Chondrocyte (in vitro differentiated cells): ENCODE results near the gene PHLDB3. TPM values are rescaled to one million over a fixed set of nuclear protein-coding genes. Genes with fewer than 3 reads are reported as not detected.
A peak's percentile ranks its signal among the peaks of the same experiment; 100 is the strongest.
"Not testable (repeated sequence)": the region's sequence is repeated elsewhere in the genome, so short reads cannot be mapped to it uniquely, and the experiment has no call there.

Experiments used
- DNase-seq: peaks from one replicate; pipeline ENCODE4 v3.0.0; 2021; ENCODE audit warnings: mixed read lengths, low spot score
- H3K27ac Mint-ChIP-seq: one replicate; pipeline ENCODE4 v1.8.0; 2021; ENCODE audit warnings: mild to moderate bottlenecking, moderate library complexity, mixed read lengths; ENCODE audit not compliant: unreplicated experiment
- H3K27me3 Mint-ChIP-seq: 2 replicates; pipeline ENCODE4 v1.8.0; 2021; ENCODE audit warnings: low read depth, mixed read lengths
- H3K36me3 Mint-ChIP-seq: 2 replicates; pipeline ENCODE4 v1.8.0; 2021; ENCODE audit warnings: low read depth, mixed read lengths
- H3K4me1 Mint-ChIP-seq: 2 replicates; pipeline ENCODE4 v1.8.0; 2021; ENCODE audit warnings: low read depth, mild to moderate bottlenecking, mixed read lengths
- H3K4me3 Mint-ChIP-seq: one replicate; pipeline ENCODE4 v1.8.0; 2021; ENCODE audit warnings: mild to moderate bottlenecking, moderate library complexity, mixed read lengths; ENCODE audit not compliant: unreplicated experiment
- H3K9me3 Mint-ChIP-seq: 2 replicates; pipeline ENCODE4 v1.8.0; 2021; ENCODE audit warnings: low read depth, mixed read lengths
- total RNA-seq: library from RNA; stranded (reverse); gene quantifications from 3 replicates; pipeline ENCODE4 v1.2.1, GENCODE V29; 2021
- TF ChIP-seq, protein P1 (sequence below): fragments of 200-600 bp; sonication (generic); IDR thresholded peaks from 2 replicates; pipeline ENCODE4 v1.5.0; 2021; ENCODE audit warnings: antibody characterized with exemption, mild to moderate bottlenecking, moderate library complexity

Gene PHLDB3
- total RNA-seq, 1 donor from 2014 or later, result 7.0 TPM

- Mint-ChIP-seq H3K9me3 (no peaks in the 10 kb centered on the region), H3K27ac (no peak overlapping the region), H3K4me3 (no peak overlapping the region), H3K36me3 (peaks cover 22% of the 10 kb centered on the region), H3K4me1 (no peaks in the 10 kb centered on the region), H3K27me3 (no peaks in the 10 kb centered on the region)
- TF ChIP-seq, protein P1, sequence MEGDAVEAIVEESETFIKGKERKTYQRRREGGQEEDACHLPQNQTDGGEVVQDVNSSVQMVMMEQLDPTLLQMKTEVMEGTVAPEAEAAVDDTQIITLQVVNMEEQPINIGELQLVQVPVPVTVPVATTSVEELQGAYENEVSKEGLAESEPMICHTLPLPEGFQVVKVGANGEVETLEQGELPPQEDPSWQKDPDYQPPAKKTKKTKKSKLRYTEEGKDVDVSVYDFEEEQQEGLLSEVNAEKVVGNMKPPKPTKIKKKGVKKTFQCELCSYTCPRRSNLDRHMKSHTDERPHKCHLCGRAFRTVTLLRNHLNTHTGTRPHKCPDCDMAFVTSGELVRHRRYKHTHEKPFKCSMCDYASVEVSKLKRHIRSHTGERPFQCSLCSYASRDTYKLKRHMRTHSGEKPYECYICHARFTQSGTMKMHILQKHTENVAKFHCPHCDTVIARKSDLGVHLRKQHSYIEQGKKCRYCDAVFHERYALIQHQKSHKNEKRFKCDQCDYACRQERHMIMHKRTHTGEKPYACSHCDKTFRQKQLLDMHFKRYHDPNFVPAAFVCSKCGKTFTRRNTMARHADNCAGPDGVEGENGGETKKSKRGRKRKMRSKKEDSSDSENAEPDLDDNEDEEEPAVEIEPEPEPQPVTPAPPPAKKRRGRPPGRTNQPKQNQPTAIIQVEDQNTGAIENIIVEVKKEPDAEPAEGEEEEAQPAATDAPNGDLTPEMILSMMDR, result no peak
- DNase-seq, result no peak
Measured at GRCh38 chr19:43548706-43549105, 44.2 kb upstream of the PHLDB3 start.

DNA sequence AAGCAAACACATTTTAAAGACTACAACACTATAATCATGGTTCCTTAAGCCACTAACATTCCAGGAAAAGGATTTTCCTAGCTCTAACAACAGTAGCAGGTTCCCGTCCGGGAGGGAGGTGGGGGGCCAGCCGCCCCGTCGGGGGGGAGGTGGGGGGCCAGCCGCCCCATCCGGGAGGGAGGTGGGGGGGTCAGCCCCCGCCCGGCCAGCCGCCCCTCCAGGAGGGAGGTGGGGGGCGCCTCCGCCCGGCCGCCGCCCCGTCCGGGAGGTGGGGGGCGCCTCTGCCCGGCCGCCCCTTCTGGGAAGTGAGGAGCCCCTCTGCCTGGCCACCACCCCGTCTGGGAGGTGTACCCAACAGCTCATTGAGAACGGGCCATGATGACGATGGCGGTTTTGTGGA is 43.4 kb upstream of the PHLDB3 start:
- not testable (repeated sequence) for H3K9me3 Mint-ChIP-seq, H3K27me3 Mint-ChIP-seq, H3K4me3 Mint-ChIP-seq, H3K27ac Mint-ChIP-seq, H3K4me1 Mint-ChIP-seq
- peak; percentile 17 for DNase-seq
- H3K36me3 Mint-ChIP-seq, result peaks cover 29% of the 10 kb centered on the region

DNA sequence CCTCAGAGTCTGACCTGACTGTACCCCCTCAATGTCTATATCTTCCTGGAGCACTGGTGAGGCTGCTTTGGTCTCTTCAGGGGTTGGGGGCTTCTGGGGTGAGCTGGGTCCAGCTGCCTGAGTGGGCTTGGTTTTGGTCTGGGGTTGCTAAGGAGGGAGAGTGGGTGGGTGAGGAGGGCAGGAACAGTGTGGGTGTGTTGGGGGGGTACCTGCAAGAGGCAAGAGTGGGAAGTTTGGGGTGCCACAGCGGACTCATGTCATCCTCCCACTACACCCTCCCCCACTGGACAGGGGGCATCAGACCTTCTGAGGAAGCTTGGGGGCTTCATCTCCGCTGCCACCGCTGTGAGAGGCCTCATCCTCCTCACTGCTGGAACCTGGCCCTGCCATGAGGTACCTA is 42.0 kb upstream of the PHLDB3 start:
- H3K4me1 Mint-ChIP-seq, result no peaks in the 10 kb centered on the region
- H3K9me3 Mint-ChIP-seq, result no peaks in the 10 kb centered on the region
- peaks cover 30% of the 10 kb centered on the region for H3K36me3 Mint-ChIP-seq
- no peak for DNase-seq
- no peak overlapping the region for H3K4me3 Mint-ChIP-seq
- H3K27ac Mint-ChIP-seq, result no peak overlapping the region
- no peaks in the 10 kb centered on the region for H3K27me3 Mint-ChIP-seq
- TF ChIP-seq, protein P1, result no peak

DNA sequence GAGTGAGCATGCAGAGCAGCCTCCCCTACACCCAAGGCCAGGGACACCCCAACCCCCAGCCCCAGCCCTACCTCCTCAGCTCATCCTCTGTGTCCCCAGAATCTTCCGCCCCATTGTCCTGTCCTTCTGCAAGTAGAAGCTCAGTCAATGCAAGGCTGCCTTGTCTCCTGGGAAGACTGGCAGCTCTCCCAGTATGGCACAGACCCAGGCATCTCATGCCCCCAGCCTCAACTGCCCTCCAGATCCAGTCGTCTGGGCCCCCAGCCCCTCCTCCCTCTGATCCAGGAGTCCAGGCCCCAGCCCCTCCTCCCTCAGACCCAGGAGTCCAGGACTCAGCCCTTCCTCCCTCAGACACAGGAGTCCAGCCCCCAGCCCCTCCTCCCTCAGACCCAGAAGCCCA is 41.4 kb upstream of the PHLDB3 start:
- H3K4me3 Mint-ChIP-seq, result no peak overlapping the region
- peaks cover 30% of the 10 kb centered on the region for H3K36me3 Mint-ChIP-seq
- TF ChIP-seq, protein P1, result no peak
- no peak overlapping the region for H3K27ac Mint-ChIP-seq
- no peaks in the 10 kb centered on the region for H3K4me1 Mint-ChIP-seq
- H3K27me3 Mint-ChIP-seq, result no peaks in the 10 kb centered on the region
- no peak for DNase-seq
- no peaks in the 10 kb centered on the region for H3K9me3 Mint-ChIP-seq

DNA sequence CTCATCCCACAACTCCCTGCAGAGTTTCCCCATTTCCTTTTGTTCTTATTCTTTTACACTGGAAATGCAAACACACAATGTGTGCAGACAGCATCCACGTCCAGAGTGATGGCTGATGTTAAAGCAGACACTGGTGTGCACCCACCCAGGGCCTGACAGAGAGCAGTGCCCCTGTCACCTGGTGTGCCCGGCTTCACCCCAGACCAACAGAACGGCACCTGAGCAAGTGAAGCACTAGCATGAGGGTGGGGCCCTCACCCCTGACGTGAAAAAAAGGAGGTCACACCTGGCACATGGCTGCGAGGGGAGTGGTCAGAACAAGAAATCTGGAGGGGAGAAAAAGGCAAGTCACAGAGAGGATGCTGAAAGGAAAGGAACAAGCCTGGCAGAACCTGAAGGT is 40.7 kb upstream of the PHLDB3 start:
- TF ChIP-seq, protein P1, result no peak
- Mint-ChIP-seq H3K9me3 (no peaks in the 10 kb centered on the region), H3K27me3 (no peaks in the 10 kb centered on the region), H3K36me3 (peaks cover 28% of the 10 kb centered on the region), H3K4me3 (no peak overlapping the region), H3K27ac (no peak overlapping the region), H3K4me1 (no peaks in the 10 kb centered on the region)
- peak; percentile 81 for DNase-seq

- Mint-ChIP-seq H3K4me1 (no peaks in the 10 kb centered on the region), H3K9me3 (peaks cover 3% of the 10 kb centered on the region), H3K4me3 (no peak overlapping the region), H3K27ac (no peak overlapping the region), H3K36me3 (peaks cover 35% of the 10 kb centered on the region), H3K27me3 (no peaks in the 10 kb centered on the region)
- TF ChIP-seq, protein P1, result no peak
- peak; percentile 67 for DNase-seq
Measured at GRCh38 chr19:43544077-43544476, 39.5 kb upstream of the PHLDB3 start.
